Astrocyte of the cerebellum (primary cell): ENCODE results near the gene MAGI1.
A peak's percentile ranks its signal among the peaks of the same experiment; 100 is the strongest.

Experiments
- DNase-seq: peaks from one replicate; pipeline ENCODE4 v3.0.0-alpha.2; 2011; ENCODE audit warnings: low read depth
- H3K4me3 ChIP-seq: 2 replicates; pipeline ENCODE4 v1.5.1; 2011; ENCODE audit warnings: mild to moderate bottlenecking, low read depth, low read length, moderate library complexity
- CTCF ChIP-seq: IDR thresholded peaks from 2 replicates; pipeline ENCODE4 v1.5.1; 2012; ENCODE audit warnings: low read length, low read depth, moderate library complexity, mild to moderate bottlenecking; ENCODE audit errors: missing control alignments
- in situ Hi-C: cut with HindIII; loops from 2 replicates; pipeline ENCODE4 v1.10.0; 2017; ENCODE audit warnings: low sequenced_read_pairs

The MAGI1 gene

GRCh38 chr3:65676580-65676979 lies 362.1 kb downstream of the MAGI1 start:
- no peak for DNase-seq
- no peak overlapping the region for H3K4me3 ChIP-seq
- no peak for TF ChIP-seq CTCF
- in situ Hi-C loops, result no loop called here

GRCh38 chr3:65675011-65675410 lies 363.7 kb downstream of the MAGI1 start:
- in situ Hi-C loops, result no loop called here
- TF ChIP-seq CTCF, result no peak
- DNase-seq, result no peak
- no peak overlapping the region for H3K4me3 ChIP-seq

GRCh38 chr3:65674226-65674625 lies 364.5 kb downstream of the MAGI1 start:
- H3K4me3 ChIP-seq, result no peak overlapping the region
- DNase-seq, result peak; percentile 16
- in situ Hi-C loops, result no loop called here
- TF ChIP-seq CTCF, result no peak

GRCh38 chr3:65672871-65673815 lies 365.6 kb downstream of the MAGI1 start:
- DNase-seq, result peak; percentile 37

GRCh38 chr3:65672061-65672460 lies 366.7 kb downstream of the MAGI1 start:
- in situ Hi-C loops, result no loop called here

More at GRCh38 chr3:65672871-65673815, 365.6 kb downstream of the MAGI1 start:
- in situ Hi-C loops, result no loop called here
- H3K4me3 ChIP-seq, result no peak overlapping the region
- TF ChIP-seq CTCF, result peak; percentile 82

GRCh38 chr3:65671004-65671403 lies 367.7 kb downstream of the MAGI1 start:
- in situ Hi-C loops, result no loop called here
- H3K4me3 ChIP-seq, result no peak overlapping the region
- no peak for TF ChIP-seq CTCF
- DNase-seq, result no peak

More at GRCh38 chr3:65672061-65672460, 366.7 kb downstream of the MAGI1 start:
- no peak for DNase-seq
- no peak for TF ChIP-seq CTCF
- H3K4me3 ChIP-seq, result no peak overlapping the region
